DMS 273 (cell line): Measurements from ENCODE around the gene SERPINA6.
A peak's percentile ranks its signal among the peaks of the same experiment; 100 is the strongest.
"Not testable (repeated sequence)": the region's sequence is repeated elsewhere in the genome, so short reads cannot be mapped to it uniquely, and the experiment has no call there.

Source experiments
- DNase-seq: peaks from one replicate; lab custom pipeline; 2025; ENCODE audit not compliant: unreplicated experiment; lab: John Stamatoyannopoulos, UW

SERPINA6 gene, protein sequence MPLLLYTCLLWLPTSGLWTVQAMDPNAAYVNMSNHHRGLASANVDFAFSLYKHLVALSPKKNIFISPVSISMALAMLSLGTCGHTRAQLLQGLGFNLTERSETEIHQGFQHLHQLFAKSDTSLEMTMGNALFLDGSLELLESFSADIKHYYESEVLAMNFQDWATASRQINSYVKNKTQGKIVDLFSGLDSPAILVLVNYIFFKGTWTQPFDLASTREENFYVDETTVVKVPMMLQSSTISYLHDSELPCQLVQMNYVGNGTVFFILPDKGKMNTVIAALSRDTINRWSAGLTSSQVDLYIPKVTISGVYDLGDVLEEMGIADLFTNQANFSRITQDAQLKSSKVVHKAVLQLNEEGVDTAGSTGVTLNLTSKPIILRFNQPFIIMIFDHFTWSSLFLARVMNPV

DNA sequence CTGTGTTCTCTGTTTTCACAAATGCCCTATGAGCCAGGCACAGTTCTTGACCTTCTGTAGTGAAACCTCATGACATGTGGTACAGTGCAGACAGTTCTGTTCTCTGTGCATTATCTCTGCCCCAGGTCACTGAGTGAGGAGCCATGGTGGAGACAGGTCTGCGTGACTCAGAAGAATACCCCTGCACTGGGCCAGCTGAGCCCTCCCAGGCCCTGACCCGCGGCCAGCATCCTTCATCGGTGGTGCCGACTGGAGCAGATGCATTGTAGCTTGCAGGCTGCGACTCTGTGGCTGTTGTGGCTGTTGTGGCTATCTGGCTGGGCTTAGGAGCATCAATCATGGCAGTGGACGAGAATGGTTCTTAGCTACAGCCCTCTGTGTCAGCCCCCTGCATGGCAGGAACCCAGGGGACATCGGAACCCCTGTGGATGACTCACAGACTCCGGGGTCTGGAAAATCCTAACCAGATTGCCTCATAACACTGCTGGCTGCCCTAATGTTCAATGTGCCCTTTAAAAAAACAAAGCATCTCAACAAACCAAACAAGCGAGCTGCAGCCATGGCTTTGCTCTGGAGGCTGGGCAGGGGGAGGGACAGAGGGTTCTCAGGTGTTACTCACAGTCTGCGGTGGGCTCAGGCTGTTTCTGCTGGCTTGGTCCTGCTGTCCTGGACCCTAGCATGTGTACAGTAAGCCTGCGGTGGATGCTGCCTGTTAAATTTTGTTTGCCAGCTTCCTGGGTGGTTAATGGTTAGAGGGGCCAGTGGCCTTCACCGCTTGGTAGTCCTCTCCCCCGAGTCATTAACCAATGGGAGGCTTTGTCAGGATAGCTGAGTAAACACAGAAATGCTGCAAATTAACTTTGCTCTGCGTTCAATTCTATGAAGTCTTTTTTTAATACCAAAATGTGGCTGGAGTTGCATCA lies at the start of gene SERPINA6:
TSS of gene SERPINA6 (minus strand) at position 689 of the 923 bp plus-strand sequence. CDS start 8,688 bp downstream, outside the sequence.
- no peak for DNase-seq

DNA sequence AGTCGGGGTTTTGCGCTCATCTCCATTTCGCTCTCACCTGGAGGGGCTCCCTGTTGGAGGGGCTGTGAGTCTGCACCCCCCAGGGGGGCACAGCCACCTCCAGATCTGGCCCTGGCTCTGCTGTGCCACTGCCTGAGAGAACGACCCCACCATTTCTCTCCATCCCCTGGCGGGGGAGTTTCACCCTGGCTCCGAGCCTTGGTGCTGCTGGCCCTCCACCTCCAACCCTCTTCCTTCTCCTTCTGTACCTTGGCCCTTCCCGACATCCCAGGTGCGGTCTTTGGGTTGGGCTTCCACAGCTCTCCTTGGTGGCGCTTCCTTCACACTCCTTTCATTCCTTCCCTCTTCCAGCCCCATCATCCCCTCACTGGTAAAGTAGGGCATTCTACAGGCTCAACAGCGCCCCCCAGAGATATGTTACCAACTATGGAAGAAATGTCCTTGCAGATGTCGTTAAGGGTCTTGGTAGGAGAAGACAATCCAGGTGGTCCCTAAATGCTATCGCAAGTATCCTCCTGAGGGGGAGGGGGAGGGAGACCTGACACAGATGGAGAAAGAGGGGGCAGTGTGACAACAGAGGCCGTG lies 49.0 kb upstream of the SERPINA6 start:
- peak; percentile 9 for DNase-seq

DNA sequence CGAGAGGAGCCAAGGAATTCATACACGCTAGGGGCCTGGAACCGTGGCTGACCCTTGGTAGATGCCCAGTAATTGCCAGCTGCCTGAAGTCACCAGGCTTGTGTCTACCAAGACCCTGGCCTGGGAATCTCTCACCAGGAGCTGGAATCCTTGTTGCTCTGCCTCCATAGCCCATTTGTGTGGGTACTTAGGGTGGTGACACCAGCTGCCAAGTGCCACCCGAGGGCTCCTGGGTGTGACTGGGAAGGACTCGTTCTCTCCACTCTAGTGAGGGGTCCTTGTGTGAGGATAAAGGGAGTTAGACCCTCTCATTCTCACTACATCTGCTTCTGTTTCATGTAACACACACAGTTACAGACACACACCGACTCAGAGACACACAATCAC lies 47.4 kb upstream of the SERPINA6 start:
- no peak for DNase-seq

DNA sequence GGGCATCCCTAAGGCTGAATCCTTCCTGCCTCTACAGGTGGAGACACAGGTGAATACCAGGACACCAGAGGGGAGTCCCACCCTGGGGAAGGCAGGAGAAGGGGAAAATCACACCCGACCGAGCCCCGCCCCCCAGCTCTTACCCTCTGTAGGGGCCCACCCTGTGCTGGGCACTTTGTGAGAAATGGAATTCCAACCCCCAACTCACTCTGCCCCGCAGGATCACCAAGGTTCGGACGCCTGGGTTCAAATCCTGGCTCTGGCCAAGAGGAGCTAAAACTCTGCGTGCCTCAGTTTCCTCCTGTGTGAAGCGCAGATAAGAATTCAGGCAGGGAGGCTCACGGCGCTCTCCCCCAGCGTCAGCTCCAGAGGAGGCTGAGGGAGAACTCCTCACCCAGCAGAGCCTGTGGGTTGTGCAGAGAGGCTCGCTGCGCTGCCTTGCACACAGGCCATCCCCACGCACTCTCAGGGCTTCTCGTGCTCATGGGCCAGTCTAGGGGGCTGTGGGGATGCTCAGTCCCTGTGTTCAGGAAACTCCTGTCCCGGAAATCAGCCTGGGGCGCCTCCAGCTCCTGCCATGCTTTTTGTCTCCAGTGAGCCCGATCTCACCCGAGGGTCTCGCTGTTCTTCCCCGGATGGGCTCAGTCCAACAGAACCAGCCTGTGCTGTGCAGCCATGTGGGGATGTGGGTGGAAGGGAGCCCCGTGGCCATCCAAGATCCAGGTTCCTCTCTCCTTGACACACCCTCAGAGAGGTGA lies 46.8 kb upstream of the SERPINA6 start:
- DNase-seq: not testable (repeated sequence)

DNA sequence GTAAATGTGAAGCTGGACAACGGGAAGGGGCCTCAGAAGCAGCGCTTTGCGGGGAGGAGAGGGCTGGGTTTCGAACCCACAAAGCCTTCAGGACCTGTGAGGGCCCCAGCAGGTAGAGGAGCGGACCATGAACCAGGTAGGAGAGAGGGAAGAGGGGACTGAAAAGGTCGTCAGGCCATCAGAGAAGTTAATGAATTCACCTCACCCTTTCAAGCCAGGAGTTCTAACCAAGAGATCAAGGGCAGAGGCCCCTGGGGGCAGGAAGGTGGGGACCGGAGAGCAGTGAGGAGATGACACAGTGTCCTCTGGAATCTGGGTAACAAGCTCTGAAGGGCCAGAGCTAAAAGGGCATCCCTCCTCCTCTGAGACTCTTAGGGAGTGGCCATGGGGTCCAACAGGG lies 45.8 kb upstream of the SERPINA6 start:
- DNase-seq: no peak

DNA sequence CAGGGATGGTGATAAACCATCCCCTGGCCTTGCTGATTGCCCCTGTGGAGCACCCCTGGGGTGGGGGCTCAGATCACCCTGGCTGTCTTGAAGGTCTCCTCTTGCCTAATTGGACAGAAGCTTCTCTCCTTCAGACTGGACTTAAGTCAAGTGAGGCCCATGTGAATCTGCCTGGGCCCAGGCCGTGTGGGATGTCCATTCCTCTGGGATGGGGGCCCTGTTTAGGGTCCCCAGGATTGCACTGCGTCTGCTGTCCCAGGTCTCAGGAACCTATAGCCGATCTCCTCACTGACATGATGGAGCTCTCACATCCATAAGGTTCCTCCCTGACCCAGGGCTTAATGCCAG lies 45.1 kb upstream of the SERPINA6 start:
- no peak for DNase-seq

DNA sequence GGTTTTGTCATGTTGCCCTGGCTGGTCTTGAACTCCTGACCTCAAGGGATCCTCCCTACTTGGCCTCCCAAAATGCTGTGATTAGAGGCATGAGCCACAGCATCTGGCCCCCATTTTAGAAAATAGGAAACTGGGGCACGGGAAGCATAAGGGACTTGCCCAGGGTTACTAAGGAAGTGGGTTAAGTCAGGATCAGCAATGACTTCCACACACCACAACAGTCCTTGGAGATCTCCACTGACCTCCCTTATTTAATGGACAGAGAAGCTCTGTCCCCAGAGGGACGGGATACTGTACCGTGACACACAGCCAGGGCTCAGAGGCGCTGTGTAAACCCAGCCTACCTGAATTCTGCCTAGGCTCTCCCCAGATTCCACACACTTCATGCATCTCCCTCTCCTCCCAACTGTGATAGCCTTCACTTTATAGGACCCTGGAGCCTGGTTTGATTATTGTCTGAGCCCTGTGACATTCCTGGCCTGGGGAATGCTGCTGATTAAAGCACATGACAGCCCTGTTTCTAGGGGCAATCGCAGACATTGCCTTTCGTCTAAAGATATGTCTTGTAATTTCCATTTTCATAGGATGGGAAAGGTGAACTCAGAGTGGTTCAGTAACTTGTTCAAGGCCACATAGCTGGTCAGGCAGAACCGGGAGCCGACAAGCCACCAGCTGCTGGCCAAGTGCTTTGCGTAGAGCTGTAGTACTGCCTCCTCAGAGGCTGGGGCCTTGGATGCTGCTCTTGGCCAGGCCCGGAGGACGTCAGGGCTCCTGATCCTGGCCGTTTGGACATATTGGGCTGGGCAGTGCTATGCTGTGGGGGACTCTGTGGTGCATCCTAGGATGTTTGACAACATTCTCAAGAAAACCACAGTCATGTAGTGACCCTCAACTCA lies 44.5 kb upstream of the SERPINA6 start:
- DNase-seq: no peak

DNA sequence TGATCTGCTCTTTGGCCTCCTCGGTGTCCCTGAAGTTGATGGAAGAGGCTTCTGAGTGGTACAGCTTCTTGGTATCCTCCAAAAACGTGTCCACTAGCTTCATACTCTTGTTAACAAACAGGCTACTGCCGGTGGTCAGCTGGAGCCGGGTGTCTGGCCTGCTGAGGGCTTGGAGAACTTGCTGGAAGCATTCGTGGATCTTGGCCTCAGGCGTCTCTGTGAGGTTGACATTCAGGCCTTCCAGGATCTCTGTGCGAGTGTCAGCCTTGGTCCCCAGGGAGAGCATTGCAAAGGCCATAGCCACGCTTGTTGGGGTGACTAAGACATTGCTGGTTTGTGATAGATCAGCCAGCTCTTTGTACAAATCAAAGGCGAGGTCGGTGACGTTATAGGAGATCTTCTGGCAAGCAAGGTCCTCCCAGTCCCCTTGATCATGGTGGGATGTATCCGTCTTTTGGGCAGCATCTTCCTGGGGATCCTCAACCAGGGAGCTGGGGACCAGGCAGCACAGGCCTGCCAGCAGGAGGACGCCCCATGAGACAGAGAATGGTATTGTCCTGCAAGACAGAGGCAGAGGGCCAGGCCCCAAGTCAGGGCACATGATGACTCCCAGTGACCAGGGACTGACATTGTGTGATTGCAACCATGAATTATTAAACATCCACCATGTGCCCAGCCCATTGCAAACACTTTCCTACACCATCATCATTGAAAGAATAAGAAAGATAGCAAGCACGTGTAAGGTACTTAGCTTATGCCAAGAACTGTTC lies 43.2 kb upstream of the SERPINA6 start, which contains the start of gene SERPINA2:
TSS of gene SERPINA2 (minus strand) at position 553 of the 770 bp plus-strand sequence.
- no peak for DNase-seq

DNA sequence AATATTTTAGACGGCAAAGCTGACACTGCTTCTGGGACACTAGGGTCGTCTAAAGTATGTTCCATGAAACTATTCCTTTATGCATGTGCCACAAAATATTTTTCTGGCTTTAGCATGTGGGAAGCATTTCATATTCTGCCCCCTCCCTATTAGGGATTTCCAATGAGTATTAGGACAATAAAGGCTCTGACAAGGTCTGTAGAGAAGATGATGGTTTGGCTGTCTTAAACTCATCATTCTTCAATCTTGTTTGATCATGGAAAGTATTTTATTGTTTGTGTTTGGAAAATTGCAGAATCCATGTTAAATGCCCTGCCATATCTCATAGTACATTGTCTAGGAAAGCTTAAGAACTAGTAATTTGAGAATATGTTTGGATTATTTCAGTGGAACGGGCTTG lies 42.5 kb upstream of the SERPINA6 start:
- DNase-seq: no peak

DNA sequence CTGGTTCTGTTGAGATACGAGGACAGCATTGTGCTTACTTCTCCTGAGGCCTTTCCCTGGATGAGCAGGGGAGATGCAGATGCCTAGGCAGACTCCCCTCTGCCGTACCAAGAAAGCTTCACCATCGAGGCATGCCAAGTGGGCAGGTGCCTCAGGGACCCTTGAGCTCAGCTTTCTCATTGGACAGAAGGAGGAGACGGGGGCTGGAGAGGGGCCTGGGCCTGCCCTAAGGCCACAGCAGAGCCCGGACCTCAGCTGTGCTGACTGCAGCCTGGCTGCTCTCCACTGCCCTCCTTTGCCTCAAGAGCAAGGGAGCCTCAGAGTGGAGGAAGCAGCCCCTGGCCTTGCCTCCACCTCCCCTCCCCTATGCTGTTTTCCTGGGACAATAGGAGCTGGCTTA lies 41.8 kb upstream of the SERPINA6 start:
- no peak for DNase-seq

DNA sequence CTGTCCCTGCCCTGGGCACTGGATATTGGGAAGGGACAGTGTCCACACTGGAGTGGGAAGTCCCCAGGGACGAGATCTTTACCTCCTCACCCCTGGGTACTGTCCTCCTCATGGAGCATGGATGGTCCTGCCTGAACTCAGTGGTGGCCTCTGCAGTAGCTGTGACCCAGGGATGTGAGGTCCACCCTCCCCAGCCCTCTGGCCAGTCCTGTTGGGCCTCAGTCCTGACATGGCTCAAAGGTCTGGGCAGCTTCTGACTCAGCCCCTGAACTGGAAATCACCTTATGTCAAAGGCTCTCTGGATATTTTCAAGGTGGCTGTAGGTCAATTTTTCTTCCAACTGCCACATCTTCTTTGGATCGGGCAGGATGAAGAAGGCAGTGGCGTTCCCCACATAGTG lies 40.9 kb upstream of the SERPINA6 start:
- DNase-seq: no peak

DNA sequence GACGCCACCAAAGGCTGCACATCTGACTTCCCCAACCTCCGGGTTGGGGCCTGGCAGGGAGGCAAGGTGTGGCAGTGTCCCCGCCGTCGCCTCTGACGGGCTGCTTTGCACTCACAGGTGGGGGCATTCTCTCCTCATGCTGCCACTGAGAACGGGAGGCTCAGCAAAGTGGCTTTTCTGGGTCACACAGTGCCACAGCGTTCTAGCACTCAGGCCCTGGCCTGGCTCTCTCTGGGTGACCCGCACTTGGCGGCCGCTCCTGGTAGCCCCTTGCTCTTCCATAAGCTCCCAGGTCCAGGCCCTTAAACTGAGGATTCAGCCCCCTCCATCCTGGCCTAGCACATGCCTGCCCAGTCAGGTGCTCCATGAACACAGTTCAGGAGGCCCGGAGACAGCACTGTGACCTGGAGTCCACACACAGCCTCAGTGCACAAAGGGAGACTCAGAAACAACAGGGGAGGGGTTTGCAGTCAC lies 40.1 kb upstream of the SERPINA6 start:
- DNase-seq: no peak

DNA sequence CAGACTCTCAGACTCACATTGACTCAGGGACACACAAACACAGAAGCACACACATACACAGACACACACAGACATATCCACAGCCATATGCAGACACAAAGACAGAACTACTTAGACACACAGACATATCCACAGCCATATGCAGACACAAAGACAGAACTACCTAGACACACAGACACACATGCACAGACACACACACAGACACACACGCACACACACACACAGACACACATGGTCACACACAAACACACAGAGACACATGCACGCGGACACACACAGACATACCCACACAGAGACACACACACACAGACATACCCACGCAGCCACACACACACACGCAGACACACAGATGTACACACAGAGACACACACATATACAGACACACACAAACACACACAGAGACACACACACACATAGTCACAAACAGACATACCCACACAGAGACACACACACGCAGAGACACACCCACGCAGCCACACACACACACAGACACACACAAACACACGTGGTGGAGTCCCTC lies 39.5 kb upstream of the SERPINA6 start:
- no peak for DNase-seq

DNA sequence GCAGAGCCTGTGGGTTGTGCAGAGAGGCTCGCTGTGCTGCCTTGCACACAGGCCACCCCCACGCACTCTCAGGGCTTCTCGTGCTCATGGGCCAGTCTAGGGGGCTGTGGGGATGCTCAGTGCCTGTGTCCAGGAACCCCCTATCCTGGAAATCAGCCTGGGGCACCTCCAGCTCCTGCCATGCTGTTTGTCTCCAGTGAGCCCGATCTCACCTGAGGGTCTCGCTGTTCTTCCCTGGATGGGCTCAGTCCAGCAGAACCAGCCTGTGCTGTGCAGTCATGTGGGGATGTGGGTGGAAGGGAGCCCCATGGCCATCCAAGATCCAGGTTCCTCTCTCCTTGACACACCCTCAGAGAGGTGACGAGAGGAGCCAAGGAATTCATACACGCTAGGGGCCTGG lies 38.5 kb upstream of the SERPINA6 start:
- DNase-seq: no peak

DNA sequence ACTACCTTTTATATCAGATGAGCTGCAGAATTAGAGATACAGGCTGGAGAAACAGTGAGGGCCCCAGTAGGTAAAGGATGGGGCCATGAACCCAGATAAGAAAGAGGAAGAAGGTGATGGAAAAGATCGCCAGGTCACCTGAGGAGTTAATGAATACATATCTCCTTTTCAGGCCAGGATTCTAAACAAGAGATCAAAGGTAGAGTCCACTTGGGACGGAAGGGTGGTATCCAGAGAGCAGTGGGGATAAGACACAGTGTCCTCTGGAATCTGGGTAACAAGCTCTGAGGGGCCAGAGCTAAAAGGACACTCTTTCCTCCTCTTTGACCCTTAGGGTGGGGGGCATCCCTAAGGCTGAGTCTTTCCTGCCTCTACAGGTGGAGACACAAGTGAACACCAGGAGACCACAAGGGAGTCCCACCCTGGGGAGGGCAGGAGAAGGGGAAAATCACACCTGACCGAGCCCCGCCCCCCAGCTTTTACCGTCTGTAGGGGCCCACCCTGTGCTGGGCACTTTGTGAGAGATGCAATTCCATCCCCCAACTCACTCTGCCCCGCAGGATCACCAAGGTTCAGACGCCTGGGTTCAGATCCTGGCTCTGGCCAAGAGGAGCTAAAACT lies 37.9 kb upstream of the SERPINA6 start:
- DNase-seq: no peak

DNA sequence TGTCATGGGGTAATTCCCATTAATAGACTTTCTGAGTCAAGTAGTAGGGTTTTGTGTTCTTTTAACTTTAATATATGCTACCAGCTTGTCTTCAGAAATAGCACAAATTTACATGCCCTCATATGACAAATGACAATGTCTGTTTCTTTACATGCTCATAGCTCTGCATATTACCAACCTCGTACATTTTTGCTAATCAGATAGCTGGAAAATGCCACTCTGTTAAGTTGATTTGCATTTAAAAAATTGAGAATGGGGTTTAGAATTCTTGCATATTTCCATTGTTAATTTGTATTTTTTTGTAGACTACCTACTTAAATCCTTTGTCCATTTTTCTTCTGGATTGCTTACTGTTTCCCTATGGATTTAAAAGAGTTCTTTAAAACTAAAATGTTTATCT lies 34.0 kb upstream of the SERPINA6 start:
- no peak for DNase-seq

DNA sequence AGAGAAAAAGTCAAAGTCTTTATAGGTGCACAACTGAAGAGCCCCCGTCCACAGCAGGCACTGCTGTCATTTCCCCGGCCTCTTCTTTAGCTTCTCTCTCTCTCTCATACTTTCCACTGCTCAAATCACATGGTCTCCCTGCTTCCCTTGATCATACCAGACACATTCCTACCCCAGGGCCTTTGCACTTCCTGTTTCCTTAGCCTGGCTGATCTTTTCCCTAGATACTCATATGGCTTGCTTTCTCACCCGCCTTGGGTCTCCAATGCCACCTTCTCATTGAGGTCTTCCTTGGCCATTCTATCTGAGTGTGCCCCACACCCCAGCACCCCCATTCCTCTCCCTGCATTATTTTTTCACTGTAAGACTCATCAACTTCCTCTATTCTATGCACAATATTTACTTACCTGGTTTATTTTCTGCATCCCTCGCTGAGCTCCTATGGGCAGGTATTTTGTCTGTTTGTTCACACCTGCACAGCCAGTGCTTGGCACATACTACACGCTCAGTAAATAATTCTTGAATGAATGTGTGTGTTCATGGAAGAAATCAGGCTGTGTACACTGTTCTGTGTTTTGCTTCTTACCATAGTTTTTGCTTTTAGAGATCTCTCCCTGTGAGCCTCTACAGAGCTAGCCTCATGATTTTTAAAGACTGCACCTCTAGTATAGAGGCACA lies 33.4 kb upstream of the SERPINA6 start:
- DNase-seq: no peak
